Measurements from ENCODE around the gene CHST2. TPM values are rescaled to one million over a fixed set of nuclear protein-coding genes. Genes with fewer than 3 reads are reported as not detected.

Gene CHST2
- total RNA-seq, 2 experiments from 2014 or later, result 5.1 to 6.8 TPM

DNA sequence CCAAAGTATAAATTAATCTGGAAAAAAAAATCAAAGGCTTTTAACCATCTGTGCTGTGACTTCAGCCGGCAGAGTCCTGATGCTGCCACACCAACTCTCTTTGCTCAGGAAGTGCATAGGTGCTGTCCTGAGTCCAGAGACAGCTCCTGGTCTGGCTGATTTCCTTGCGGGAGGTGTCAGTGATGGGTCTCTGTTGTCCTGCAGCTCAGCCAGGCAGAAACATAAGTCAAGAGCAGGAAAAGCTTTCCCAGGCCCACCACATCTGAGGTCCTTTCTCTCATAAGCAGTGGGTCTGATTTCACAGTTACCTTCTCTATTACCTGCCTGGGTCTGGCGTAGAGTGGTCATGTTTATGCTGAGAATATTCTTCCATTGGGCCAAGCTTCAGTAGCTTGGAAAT is 19.4 kb downstream of the CHST2 start:
- intact Hi-C loops (cut with DNase I, micrococcal nuclease), result no loop called here
- CTCF ChIA-PET, result interaction anchor here (0.8 to 1.3 kb wide), 3 partner anchors 9 to 28 kb away, joined by 3 to 4 read pairs (median 3); no protein-coding TSS in a partner anchor
- Mint-ChIP-seq H3K9me3 (ENCODE audit: low read depth) (no peaks in the 10 kb centered on the region), H3K27me3 (no peaks in the 10 kb centered on the region), H3K36me3 (ENCODE audit: low read depth) (no peaks in the 10 kb centered on the region), H3K4me3 (no peak overlapping the region), H3K4me1 (peaks cover 5% of the 10 kb centered on the region), H3K27ac (no peak overlapping the region)
- ATAC-seq, result no peak
- DNase-seq, result no peak
- POLR2A ChIA-PET, result interaction anchor here (0.8 kb wide), 1 partner anchor 18 kb away, joined by 3 read pairs; no protein-coding TSS in a partner anchor

DNA sequence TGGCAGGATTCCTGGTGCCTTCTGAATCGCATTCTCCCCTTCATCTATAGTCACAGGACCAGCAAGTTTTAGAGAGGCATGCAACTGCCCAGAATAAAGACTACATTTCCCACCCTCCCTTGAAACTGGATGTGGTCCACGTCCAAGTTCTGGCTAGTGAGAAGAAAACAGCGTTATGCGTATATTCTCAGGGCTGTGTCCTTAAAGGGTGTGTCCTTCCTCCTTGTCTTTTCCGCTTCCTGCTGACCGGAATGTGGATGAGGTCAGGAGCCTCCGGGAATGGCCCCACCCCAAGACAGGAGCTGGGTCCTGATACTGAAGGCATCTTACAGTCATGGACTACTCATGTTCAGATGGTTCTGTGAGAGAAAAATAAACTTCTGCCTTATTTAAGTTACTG is 20.2 kb downstream of the CHST2 start:
- H3K27ac Mint-ChIP-seq, result no peak overlapping the region
- ATAC-seq, result no peak
- ChIA-PET CTCF (interaction anchor here (0.8 to 0.9 kb wide), 2 partner anchors 10 to 27 kb away, joined by 3 read pairs; no protein-coding TSS in a partner anchor), POLR2A (interaction anchor here (0.7 kb wide), 1 partner anchor 8 kb away, joined by 3 read pairs; no protein-coding TSS in a partner anchor)
- intact Hi-C loops (cut with DNase I, micrococcal nuclease), result no loop called here
- no peak for DNase-seq
- no peaks in the 10 kb centered on the region for H3K27me3 Mint-ChIP-seq
- H3K4me3 Mint-ChIP-seq, result no peak overlapping the region
- no peaks in the 10 kb centered on the region for H3K9me3 Mint-ChIP-seq (ENCODE audit: low read depth)
- H3K36me3 Mint-ChIP-seq (ENCODE audit: low read depth), result no peaks in the 10 kb centered on the region
- peaks cover 5% of the 10 kb centered on the region for H3K4me1 Mint-ChIP-seq

DNA sequence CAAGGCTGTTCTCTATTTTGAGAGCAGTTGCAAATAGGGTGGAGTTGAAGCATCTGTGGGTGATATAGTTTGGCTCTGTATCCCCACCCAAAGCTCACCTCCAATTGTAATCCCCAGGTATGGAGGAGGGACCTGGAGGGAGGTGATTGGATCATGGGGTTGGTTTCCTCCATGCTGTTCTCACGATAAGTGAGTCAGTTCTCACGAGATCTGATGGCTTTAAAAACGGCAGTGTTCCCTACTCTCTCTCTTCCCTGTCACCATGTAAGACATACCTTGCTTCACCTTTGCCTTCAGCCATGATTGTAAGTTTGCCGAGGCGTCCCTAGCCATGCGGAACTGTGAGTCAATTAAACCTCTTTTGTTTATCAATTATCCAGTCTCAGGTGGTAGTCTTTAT is 21.0 kb downstream of the CHST2 start:
- no peak for ATAC-seq
- intact Hi-C loops (cut with DNase I, micrococcal nuclease), result no loop called here
- POLR2A ChIA-PET, result no interaction called here
- H3K27me3 Mint-ChIP-seq, result no peaks in the 10 kb centered on the region
- CTCF ChIA-PET, result no interaction called here
- H3K4me3 Mint-ChIP-seq, result no peak overlapping the region
- no peaks in the 10 kb centered on the region for H3K36me3 Mint-ChIP-seq (ENCODE audit: low read depth)
- no peak overlapping the region for H3K27ac Mint-ChIP-seq
- H3K4me1 Mint-ChIP-seq, result peaks cover 1% of the 10 kb centered on the region
- DNase-seq, result no peak
- H3K9me3 Mint-ChIP-seq (ENCODE audit: low read depth), result no peaks in the 10 kb centered on the region

DNA sequence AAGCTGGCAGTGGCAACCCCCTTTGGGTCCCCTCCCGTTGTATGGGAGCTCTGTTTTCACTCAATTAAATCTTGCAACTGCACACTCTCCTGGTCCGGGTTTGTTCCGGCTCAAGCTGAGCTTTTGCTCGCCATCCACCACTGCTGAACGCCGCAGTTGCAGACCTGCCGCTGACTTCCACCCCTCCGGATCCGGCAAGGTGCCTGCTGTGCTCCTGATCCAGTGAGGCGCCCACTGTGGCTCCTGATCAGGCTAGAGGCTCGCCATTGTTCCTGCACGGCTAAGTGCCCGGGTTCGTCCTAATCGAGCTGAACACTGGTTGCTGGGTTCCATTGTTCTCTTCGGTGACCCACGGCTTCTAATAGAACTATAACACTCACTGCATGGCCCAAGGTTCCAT is 22.8 kb downstream of the CHST2 start:
- no peak overlapping the region for H3K4me3 Mint-ChIP-seq
- no peaks in the 10 kb centered on the region for H3K9me3 Mint-ChIP-seq (ENCODE audit: low read depth)
- POLR2A ChIA-PET, result no interaction called here
- CTCF ChIA-PET, result no interaction called here
- DNase-seq (no peak), ATAC-seq (no peak)
- H3K27ac Mint-ChIP-seq, result no peak overlapping the region
- no peaks in the 10 kb centered on the region for H3K27me3 Mint-ChIP-seq
- intact Hi-C loops (cut with DNase I, micrococcal nuclease), result no loop called here
- H3K4me1 Mint-ChIP-seq, result no peaks in the 10 kb centered on the region
- H3K36me3 Mint-ChIP-seq (ENCODE audit: low read depth), result no peaks in the 10 kb centered on the region

DNA sequence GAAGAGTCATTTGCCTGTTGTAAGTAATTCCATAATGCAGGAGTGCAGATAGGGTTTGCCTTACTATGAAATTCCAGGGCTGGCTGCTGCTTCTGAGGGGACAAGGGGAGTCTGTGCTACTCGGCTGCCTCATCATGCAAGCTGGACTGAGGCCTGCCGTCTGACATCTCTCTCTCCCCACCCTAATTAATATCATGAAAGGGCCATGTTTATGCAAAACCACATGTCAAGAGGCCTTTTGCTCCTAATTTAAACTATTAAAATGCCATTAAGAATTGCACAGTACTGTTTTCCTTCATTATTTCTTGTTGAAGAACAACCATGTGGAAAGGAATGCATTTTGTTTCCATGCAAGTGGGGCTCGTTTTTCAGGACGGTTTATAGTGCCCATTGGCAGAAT is 26.3 kb downstream of the CHST2 start:
- H3K27me3 Mint-ChIP-seq, result no peaks in the 10 kb centered on the region
- peaks cover 3% of the 10 kb centered on the region for H3K4me1 Mint-ChIP-seq
- H3K36me3 Mint-ChIP-seq (ENCODE audit: low read depth), result no peaks in the 10 kb centered on the region
- ChIA-PET POLR2A (no interaction called here), CTCF (no interaction called here)
- DNase-seq (no peak), ATAC-seq (no peak)
- no peak overlapping the region for H3K27ac Mint-ChIP-seq
- H3K4me3 Mint-ChIP-seq, result no peak overlapping the region
- no peaks in the 10 kb centered on the region for H3K9me3 Mint-ChIP-seq (ENCODE audit: low read depth)
- intact Hi-C loops (cut with DNase I, micrococcal nuclease), result no loop called here

DNA sequence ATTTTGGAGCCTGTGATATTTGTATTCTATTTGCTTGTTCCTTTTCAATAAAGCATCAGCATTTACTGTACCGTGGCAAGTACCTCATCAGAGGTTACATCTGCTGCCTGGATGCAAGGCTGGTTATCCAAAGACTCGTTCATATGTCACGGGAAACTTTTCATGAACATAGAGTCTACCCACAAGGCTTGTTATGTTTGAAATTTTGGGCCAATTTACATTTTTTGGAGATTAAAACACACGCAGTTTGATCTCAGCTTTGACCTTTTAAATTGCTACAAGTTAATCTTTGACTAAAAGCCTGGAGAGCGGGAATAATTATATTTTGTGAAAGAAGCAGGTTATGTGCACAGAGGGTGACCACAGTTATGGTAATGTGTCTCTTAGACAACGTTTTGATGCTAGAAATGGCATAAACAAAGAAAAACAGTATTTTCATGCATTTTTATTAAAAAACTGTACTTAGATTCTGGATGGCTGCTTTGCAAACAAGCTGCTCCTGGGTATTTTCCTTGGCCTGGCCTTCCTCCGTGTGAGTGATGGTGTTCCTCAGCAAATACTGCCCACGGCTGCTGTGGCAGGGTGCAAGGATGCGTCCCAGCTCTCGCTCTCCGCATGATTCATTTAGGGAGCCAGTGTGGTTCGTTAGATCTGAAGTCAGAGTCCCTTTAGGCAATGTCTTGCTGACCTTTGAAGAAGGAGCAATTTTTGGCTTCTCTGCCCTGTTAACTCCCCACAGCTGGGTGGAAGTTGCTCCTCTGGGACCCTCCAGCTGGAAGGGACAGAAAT is 27.1 kb downstream of the CHST2 start:
- Mint-ChIP-seq H3K27ac (no peak overlapping the region), H3K27me3 (no peaks in the 10 kb centered on the region), H3K9me3 (ENCODE audit: low read depth) (no peaks in the 10 kb centered on the region), H3K4me1 (peaks cover 4% of the 10 kb centered on the region), H3K4me3 (no peak overlapping the region), H3K36me3 (ENCODE audit: low read depth) (no peaks in the 10 kb centered on the region)
- ATAC-seq, result no peak
- ChIA-PET POLR2A (no interaction called here), CTCF (no interaction called here)
- intact Hi-C loops (cut with DNase I, micrococcal nuclease), result no loop called here
- no peak for DNase-seq

DNA sequence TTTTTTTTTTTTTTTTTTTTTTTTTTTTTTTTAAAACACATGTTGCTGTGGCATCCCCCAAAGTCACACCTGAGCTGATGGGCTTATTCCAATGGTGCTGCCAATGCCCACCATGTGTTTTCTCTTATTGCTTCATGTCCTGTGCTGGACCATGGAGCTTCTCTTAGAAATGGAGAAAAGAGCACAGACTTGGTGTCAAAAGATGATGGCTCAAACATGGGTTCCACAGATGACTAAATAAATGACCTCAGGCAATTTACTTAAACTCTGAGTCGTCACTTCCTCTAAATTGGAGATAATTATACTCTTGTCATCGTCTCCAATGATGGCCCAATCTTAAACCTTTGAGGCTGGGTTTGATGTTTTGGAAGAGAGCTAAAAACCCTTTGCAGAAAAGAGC is 28.1 kb downstream of the CHST2 start:
- CTCF ChIA-PET, result interaction anchor here (0.9 kb wide), 1 partner anchor 9 kb away, joined by 4 read pairs; no protein-coding TSS in a partner anchor
- no peaks in the 10 kb centered on the region for H3K36me3 Mint-ChIP-seq (ENCODE audit: low read depth)
- no peak for ATAC-seq
- peaks cover 12% of the 10 kb centered on the region for H3K4me1 Mint-ChIP-seq
- POLR2A ChIA-PET, result interaction anchor here (0.5 kb wide), 1 partner anchor 8 kb away, joined by 3 read pairs; no protein-coding TSS in a partner anchor
- H3K27me3 Mint-ChIP-seq, result no peaks in the 10 kb centered on the region
- no peaks in the 10 kb centered on the region for H3K9me3 Mint-ChIP-seq (ENCODE audit: low read depth)
- DNase-seq, result no peak
- no peak overlapping the region for H3K27ac Mint-ChIP-seq
- no peak overlapping the region for H3K4me3 Mint-ChIP-seq
- intact Hi-C loops (cut with DNase I, micrococcal nuclease), result no loop called here

DNA sequence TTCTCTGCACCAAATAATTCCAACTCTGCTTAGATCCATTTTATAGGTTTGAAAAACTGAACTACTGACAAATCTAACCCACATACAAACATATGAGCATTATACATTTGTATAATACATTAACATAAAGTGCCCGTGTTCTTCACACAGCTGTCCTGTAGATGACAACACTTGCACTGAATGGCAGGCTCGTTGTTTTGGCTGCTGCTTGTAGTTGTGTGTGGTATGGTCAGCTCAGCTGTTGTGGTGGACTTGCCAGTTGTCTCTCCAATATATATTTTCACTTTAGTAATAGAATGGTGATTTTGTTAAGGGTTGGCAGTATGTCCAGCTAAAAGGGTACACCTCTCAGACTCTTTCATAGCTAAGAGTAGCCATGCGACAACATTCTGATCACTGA is 30.5 kb downstream of the CHST2 start:
- CTCF ChIA-PET, result interaction anchor here (1.0 to 1.3 kb wide), 2 partner anchors 11 to 29 kb away, joined by 3 read pairs; no protein-coding TSS in a partner anchor
- Mint-ChIP-seq H3K4me3 (no peak overlapping the region), H3K36me3 (ENCODE audit: low read depth) (no peaks in the 10 kb centered on the region), H3K27me3 (no peaks in the 10 kb centered on the region), H3K27ac (no peak overlapping the region), H3K9me3 (ENCODE audit: low read depth) (no peaks in the 10 kb centered on the region), H3K4me1 (peaks cover 20% of the 10 kb centered on the region)
- intact Hi-C loops (cut with DNase I, micrococcal nuclease), result no loop called here
- ATAC-seq (no peak), DNase-seq (no peak)
- POLR2A ChIA-PET, result no interaction called here

DNA sequence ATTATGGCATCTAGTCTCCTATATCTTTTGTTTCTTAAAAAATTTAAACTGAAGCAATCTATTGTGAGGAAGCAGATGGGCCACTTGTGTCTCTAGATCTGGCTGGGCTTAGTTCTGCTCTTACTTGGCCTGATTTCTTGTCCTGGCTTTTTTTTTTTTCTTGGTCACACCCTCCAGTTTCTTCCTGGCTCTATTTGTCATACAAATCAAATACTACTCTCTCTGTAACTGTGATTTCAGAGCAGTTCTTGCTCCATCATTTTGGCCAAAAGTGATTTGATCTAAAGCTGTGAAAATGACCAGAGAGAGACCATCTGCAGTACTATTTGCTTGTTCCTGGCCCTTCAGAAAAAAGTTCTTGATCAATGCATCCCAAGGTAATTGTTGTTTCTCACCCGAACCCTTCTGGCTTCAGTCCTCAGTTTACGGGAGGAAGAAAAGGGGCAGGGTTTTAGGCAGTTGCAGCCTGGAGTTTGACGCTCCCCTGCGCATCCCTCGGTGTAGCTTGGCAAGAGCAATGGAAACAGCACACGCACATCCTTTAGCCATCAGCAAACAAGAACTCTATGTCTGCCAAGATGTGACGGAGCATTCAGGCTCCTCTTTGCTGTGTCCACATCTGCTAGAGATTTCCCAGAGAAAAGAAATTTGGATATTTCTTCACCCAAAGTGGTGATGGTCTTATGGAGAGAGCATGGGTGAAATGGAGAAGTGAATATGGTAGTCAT is 31.6 kb downstream of the CHST2 start:
- no peaks in the 10 kb centered on the region for H3K9me3 Mint-ChIP-seq (ENCODE audit: low read depth)
- peaks cover 20% of the 10 kb centered on the region for H3K4me1 Mint-ChIP-seq
- H3K4me3 Mint-ChIP-seq, result no peak overlapping the region
- H3K36me3 Mint-ChIP-seq (ENCODE audit: low read depth), result no peaks in the 10 kb centered on the region
- no peaks in the 10 kb centered on the region for H3K27me3 Mint-ChIP-seq
- no peak for DNase-seq
- ATAC-seq, result no peak
- CTCF ChIA-PET, result interaction anchor here (0.7 to 1.3 kb wide), 3 partner anchors 12 to 30 kb away, joined by 3 read pairs; no protein-coding TSS in a partner anchor
- intact Hi-C loops (cut with DNase I, micrococcal nuclease), result no loop called here
- POLR2A ChIA-PET, result no interaction called here
- H3K27ac Mint-ChIP-seq, result no peak overlapping the region

DNA sequence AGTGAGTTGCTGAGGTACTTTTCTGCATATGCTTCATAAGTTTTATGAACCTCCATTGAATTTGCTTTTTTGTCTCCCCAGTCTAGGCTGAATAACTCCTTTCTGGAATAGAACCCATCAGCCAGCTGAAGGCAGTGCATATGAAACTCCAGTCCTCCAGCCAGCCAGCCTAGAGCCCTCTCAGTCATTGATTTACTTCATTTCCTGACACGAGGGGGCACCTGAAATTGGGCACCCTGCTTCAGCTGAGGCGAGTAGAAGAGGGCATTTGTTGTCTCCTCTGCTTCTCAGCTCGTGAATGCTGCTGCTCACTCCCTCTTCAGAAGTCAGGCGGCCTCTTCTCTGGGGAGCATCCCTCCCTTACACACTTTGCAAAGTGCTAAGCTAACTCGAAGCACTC is 32.5 kb downstream of the CHST2 start:
- intact Hi-C loops (cut with DNase I, micrococcal nuclease), result no loop called here
- H3K4me3 Mint-ChIP-seq, result no peak overlapping the region
- DNase-seq, result no peak
- no peaks in the 10 kb centered on the region for H3K36me3 Mint-ChIP-seq (ENCODE audit: low read depth)
- ChIA-PET CTCF (interaction anchor here (0.7 to 0.8 kb wide), 2 partner anchors 29 to 585 kb away, joined by 3 read pairs; no protein-coding TSS in a partner anchor), POLR2A (no interaction called here)
- no peak for ATAC-seq
- no peaks in the 10 kb centered on the region for H3K27me3 Mint-ChIP-seq
- no peak overlapping the region for H3K27ac Mint-ChIP-seq
- H3K9me3 Mint-ChIP-seq (ENCODE audit: low read depth), result no peaks in the 10 kb centered on the region
- H3K4me1 Mint-ChIP-seq, result peaks cover 20% of the 10 kb centered on the region

DNA sequence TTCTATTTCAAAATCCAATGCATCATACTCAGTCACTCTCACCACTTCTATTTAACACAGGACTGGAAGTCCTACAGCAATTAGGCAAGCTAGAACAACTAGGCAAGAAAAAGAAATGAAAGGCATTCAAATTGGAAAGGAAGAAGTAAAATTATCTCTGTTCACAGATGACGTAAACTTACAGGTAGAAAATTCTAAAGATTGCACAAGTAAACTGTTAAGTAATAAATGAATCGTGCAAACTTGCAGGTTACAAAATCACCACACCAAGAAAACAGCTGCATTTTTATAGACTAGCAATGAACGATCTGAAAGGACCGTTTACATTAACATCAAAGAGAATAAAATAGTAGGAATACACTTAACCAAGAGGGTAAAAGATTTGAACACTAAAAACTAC is 36.2 kb downstream of the CHST2 start:
- Mint-ChIP-seq H3K4me3 (no peak overlapping the region), H3K27ac (no peak overlapping the region), H3K27me3 (no peaks in the 10 kb centered on the region), H3K4me1 (peaks cover 34% of the 10 kb centered on the region), H3K36me3 (ENCODE audit: low read depth) (no peaks in the 10 kb centered on the region), H3K9me3 (ENCODE audit: low read depth) (no peaks in the 10 kb centered on the region)
- no peak for ATAC-seq
- POLR2A ChIA-PET, result no interaction called here
- no peak for DNase-seq
- CTCF ChIA-PET, result no interaction called here
- intact Hi-C loops (cut with DNase I, micrococcal nuclease), result no loop called here

Measured in activated CD4-positive, alpha-beta T cell treated with anti-CD3 and anti-CD28 coated beads for 36 hours (primary cell).